DND-41 (cell line): ENCODE results near the gene NRGN.

Experiments
- CTCF ChIP-seq: IDR thresholded peaks from 2 replicates; pipeline ENCODE4 v1.5.1; 2012; ENCODE audit warnings: borderline replicate concordance, low read length, moderate library complexity, mild to moderate bottlenecking; ENCODE audit not compliant: poor library complexity, severe bottlenecking; ENCODE audit errors: extremely low read depth
- EZH2 ChIP-seq: IDR thresholded peaks from 3 replicates; pipeline ENCODE4 v1.6.1; 2012; ENCODE audit warnings: borderline replicate concordance, low read depth, mild to moderate bottlenecking, moderate library complexity, low read length, inconsistent platforms; ENCODE audit not compliant: severe bottlenecking

- TF ChIP-seq CTCF (no peak), EZH2 (no peak)
Observed at GRCh38 chr11:124756033-124756752, 16.5 kb downstream of the NRGN start.
